HepG2 (cell line): ENCODE measurements around the gene SCRT2. TPM values are rescaled to one million over a fixed set of nuclear protein-coding genes. Genes with fewer than 3 reads are reported as not detected.

Experiments
- DPF2 ChIP-seq: sonication (generic); formaldehyde crosslinking; IDR thresholded peaks from 2 replicates; pipeline ENCODE4 v1.4.0; 2020; ENCODE audit warnings: mild to moderate bottlenecking, low read depth, missing genetic modification reagents, borderline replicate concordance
- GMEB2 ChIP-seq: IDR thresholded peaks from 2 replicates; pipeline ENCODE4 v1.6.1; 2016; ENCODE audit warnings: missing biosample characterization, missing genetic modification reagents, low read depth
- HMGXB3 ChIP-seq: sonication (generic); formaldehyde crosslinking; IDR thresholded peaks from 2 replicates; pipeline ENCODE4 v1.4.0; 2020; ENCODE audit warnings: missing genetic modification reagents, borderline replicate concordance
- MBNL3 ChIP-seq: fragments of 250-450 bp; sonication (Bioruptor Pico); conservative IDR thresholded peaks from 2 replicates; pipeline ENCODE4 v1.8.0; 2022; ENCODE audit warnings: mild to moderate bottlenecking, inconsistent platforms
- MED1 ChIP-seq: sonication (generic); formaldehyde crosslinking; IDR thresholded peaks from 2 replicates; pipeline ENCODE4 v1.4.0; 2020; ENCODE audit warnings: missing genetic modification reagents
- SSRP1 ChIP-seq: IDR thresholded peaks from 2 replicates; pipeline ENCODE4 v1.6.1; 2016; ENCODE audit warnings: control low read depth
- ZFY ChIP-seq: sonication (generic); formaldehyde crosslinking; IDR thresholded peaks from 2 replicates; pipeline ENCODE4 v1.4.0; 2020; ENCODE audit warnings: missing genetic modification reagents
- ZNF567 ChIP-seq: sonication (generic); formaldehyde crosslinking; IDR thresholded peaks from 2 replicates; pipeline ENCODE4 v1.8.1; 2023; ENCODE audit warnings: mild to moderate bottlenecking, missing genetic modification reagents, borderline replicate concordance
- ZNF570 ChIP-seq: sonication (generic); formaldehyde crosslinking; IDR thresholded peaks from 2 replicates; pipeline ENCODE4 v1.4.0; 2020; ENCODE audit warnings: mild to moderate bottlenecking, missing genetic modification reagents, borderline replicate concordance
- ZSCAN25 ChIP-seq: sonication (generic); formaldehyde crosslinking; IDR thresholded peaks from 2 replicates; pipeline ENCODE4 v1.8.0; 2022; ENCODE audit warnings: mild to moderate bottlenecking, missing genetic modification reagents
- polyA plus RNA-seq, 8 experiments: library from polyadenylated mRNA; depleted of rRNA in 3 of 8; stranded (reverse) in 7 of 8; unstranded in 1 of 8; fragments of >200 nt; fragmentation: Illumina TruSeq in 4 of 8; extraction: Trizol in 4 of 8; gene quantifications; 2 replicates each; pipeline versions ENCODE4 v1.2.1 to v1.2.3, GENCODE V29; 2011 to 2016; ENCODE audit warnings: low read depth in 4 of 8, missing spikeins in 1 of 8, mixed read lengths in 1 of 8; ENCODE audit not compliant: insufficient read depth in 1 of 8
- total RNA-seq, 5 experiments: library from RNA; depleted of rRNA; stranded (reverse); fragments of >200 nt; fragmentation: Illumina TruSeq; extraction: Trizol; gene quantifications; 2 replicates each; pipeline ENCODE4 v1.2.3, GENCODE V29; 2016; ENCODE audit warnings: low read depth in 1 of 5
- TF ChIP-seq, protein P1 (sequence below): sonication (generic); formaldehyde crosslinking; IDR thresholded peaks from 2 replicates; pipeline ENCODE4 v1.4.0; 2020; ENCODE audit warnings: missing genetic modification reagents
- TF ChIP-seq, protein P2 (sequence below): IDR thresholded peaks from 2 replicates; pipeline ENCODE4 v1.4.0; 2020; ENCODE audit warnings: mild to moderate bottlenecking, missing genetic modification reagents

The SCRT2 gene
- total and polyA plus RNA-seq, 2 of the 13 experiments (the other 11 are each of a cell fraction or from before 2014, with no cell fraction given): not detected

DNA sequence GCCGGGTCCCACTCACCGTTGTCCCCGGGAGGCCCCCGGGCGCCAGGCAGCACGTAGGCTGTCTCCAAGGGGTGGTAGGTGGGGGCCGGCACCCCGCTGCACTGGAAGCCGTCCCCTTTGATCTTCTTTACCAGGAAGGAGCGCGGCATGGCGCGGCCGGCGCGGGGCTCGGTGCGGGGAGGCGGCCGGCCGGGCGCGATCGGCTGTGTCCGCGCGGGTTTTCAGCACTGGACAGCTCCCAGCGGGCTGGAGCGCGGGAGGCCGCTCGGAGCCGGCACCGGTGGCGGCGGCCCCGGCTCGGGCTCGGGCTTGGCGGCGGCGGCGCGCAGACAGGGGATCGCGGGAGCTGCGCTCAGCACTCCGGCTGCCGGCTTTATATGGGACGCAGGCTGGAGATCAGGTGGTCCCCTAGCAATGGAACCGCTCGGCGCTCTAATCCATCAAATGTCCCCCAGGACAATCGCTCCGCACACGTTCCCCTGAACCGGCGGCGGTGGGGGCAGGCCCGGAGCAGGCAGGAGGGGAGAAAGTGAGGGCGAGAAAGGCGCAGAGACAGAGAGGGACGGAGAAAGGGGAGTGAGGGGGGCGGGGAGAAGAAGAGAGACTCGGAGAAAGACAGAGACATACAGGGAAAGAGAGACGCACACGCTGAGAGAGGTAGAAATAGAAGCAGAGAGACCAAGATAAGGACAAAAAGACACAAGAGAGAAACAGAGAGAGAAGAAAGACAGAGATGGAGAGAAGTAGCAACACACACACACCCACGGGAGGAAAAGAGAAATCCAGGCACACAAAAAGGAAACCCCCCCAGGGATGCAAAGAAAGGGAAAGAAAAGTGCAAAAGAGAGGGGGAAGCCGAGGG, at the start of gene SCRT2 (continued):
- TF ChIP-seq HMGXB3 (CRISPR knock-in tag): 0 out of 2 replicates have a peak, but pooled peaks have one; percentile 55
- TF ChIP-seq, protein P1, sequence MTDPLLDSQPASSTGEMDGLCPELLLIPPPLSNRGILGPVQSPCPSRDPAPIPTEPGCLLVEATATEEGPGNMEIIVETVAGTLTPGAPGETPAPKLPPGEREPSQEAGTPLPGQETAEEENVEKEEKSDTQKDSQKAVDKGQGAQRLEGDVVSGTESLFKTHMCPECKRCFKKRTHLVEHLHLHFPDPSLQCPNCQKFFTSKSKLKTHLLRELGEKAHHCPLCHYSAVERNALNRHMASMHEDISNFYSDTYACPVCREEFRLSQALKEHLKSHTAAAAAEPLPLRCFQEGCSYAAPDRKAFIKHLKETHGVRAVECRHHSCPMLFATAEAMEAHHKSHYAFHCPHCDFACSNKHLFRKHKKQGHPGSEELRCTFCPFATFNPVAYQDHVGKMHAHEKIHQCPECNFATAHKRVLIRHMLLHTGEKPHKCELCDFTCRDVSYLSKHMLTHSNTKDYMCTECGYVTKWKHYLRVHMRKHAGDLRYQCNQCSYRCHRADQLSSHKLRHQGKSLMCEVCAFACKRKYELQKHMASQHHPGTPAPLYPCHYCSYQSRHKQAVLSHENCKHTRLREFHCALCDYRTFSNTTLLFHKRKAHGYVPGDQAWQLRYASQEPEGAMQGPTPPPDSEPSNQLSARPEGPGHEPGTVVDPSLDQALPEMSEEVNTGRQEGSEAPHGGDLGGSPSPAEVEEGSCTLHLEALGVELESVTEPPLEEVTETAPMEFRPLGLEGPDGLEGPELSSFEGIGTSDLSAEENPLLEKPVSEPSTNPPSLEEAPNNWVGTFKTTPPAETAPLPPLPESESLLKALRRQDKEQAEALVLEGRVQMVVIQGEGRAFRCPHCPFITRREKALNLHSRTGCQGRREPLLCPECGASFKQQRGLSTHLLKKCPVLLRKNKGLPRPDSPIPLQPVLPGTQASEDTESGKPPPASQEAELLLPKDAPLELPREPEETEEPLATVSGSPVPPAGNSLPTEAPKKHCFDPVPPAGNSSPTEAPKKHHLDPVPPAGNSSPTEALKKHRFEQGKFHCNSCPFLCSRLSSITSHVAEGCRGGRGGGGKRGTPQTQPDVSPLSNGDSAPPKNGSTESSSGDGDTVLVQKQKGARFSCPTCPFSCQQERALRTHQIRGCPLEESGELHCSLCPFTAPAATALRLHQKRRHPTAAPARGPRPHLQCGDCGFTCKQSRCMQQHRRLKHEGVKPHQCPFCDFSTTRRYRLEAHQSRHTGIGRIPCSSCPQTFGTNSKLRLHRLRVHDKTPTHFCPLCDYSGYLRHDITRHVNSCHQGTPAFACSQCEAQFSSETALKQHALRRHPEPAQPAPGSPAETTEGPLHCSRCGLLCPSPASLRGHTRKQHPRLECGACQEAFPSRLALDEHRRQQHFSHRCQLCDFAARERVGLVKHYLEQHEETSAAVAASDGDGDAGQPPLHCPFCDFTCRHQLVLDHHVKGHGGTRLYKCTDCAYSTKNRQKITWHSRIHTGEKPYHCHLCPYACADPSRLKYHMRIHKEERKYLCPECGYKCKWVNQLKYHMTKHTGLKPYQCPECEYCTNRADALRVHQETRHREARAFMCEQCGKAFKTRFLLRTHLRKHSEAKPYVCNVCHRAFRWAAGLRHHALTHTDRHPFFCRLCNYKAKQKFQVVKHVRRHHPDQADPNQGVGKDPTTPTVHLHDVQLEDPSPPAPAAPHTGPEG (CRISPR knock-in tag): peak; percentile 98
- TF ChIP-seq ZSCAN25 (CRISPR knock-in tag): peak; percentile 94
- no peak for TF ChIP-seq GMEB2 (CRISPR knock-in tag)
- TF ChIP-seq MBNL3 (CRISPR knock-in tag): no peak
- peak; percentile 94 for TF ChIP-seq ZNF567 (CRISPR knock-in tag)
- peak; percentile 79 for TF ChIP-seq MED1 (CRISPR knock-in tag)
- peak; percentile 96; the same call in 1 of the 2 replicates for TF ChIP-seq ZNF570
- peak; percentile 79 for TF ChIP-seq ZFY (CRISPR knock-in tag)
- TF ChIP-seq, protein P2, sequence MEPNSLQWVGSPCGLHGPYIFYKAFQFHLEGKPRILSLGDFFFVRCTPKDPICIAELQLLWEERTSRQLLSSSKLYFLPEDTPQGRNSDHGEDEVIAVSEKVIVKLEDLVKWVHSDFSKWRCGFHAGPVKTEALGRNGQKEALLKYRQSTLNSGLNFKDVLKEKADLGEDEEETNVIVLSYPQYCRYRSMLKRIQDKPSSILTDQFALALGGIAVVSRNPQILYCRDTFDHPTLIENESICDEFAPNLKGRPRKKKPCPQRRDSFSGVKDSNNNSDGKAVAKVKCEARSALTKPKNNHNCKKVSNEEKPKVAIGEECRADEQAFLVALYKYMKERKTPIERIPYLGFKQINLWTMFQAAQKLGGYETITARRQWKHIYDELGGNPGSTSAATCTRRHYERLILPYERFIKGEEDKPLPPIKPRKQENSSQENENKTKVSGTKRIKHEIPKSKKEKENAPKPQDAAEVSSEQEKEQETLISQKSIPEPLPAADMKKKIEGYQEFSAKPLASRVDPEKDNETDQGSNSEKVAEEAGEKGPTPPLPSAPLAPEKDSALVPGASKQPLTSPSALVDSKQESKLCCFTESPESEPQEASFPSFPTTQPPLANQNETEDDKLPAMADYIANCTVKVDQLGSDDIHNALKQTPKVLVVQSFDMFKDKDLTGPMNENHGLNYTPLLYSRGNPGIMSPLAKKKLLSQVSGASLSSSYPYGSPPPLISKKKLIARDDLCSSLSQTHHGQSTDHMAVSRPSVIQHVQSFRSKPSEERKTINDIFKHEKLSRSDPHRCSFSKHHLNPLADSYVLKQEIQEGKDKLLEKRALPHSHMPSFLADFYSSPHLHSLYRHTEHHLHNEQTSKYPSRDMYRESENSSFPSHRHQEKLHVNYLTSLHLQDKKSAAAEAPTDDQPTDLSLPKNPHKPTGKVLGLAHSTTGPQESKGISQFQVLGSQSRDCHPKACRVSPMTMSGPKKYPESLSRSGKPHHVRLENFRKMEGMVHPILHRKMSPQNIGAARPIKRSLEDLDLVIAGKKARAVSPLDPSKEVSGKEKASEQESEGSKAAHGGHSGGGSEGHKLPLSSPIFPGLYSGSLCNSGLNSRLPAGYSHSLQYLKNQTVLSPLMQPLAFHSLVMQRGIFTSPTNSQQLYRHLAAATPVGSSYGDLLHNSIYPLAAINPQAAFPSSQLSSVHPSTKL: peak; percentile 80
- no peak for TF ChIP-seq SSRP1
- no peak for TF ChIP-seq DPF2
